ENCODE data around the gene AEN. TPM values are rescaled to one million over a fixed set of nuclear protein-coding genes. Genes with fewer than 3 reads are reported as not detected.

Gene AEN
- total RNA-seq, 1 donor from 2014 or later = 31.5 TPM

GRCh38 chr15:88636050-88636449, 14.9 kb downstream of the AEN start:
- Mint-ChIP-seq H3K36me3 (ENCODE audit: low read depth, unreplicated experiment) (no peaks in the 10 kb centered on the region), H3K4me1 (ENCODE audit: unreplicated experiment) (peaks cover 23% of the 10 kb centered on the region), H3K27me3 (ENCODE audit: unreplicated experiment) (peaks cover 7% of the 10 kb centered on the region), H3K9me3 (ENCODE audit: unreplicated experiment) (no peaks in the 10 kb centered on the region), H3K4me3 (ENCODE audit: unreplicated experiment) (no peak overlapping the region), H3K27ac (ENCODE audit: unreplicated experiment) (no peak overlapping the region)
- no peak for TF ChIP-seq CTCF (IDR thresholded peaks at IDR 0.05; ENCODE audit: unreplicated experiment)
- no peak for DNase-seq (ENCODE audit: low spot score)

GRCh38 chr15:88636654-88637053, 15.5 kb downstream of the AEN start:
- Mint-ChIP-seq H3K4me1 (ENCODE audit: unreplicated experiment) (peaks cover 23% of the 10 kb centered on the region), H3K4me3 (ENCODE audit: unreplicated experiment) (no peak overlapping the region), H3K9me3 (ENCODE audit: unreplicated experiment) (no peaks in the 10 kb centered on the region), H3K27ac (ENCODE audit: unreplicated experiment) (no peak overlapping the region), H3K27me3 (ENCODE audit: unreplicated experiment) (peaks cover 7% of the 10 kb centered on the region), H3K36me3 (ENCODE audit: low read depth, unreplicated experiment) (no peaks in the 10 kb centered on the region)
- DNase-seq (ENCODE audit: low spot score) = no peak
- TF ChIP-seq CTCF (IDR thresholded peaks at IDR 0.05; ENCODE audit: unreplicated experiment) = no peak

- Mint-ChIP-seq H3K27me3 (ENCODE audit: unreplicated experiment) (peaks cover 7% of the 10 kb centered on the region), H3K27ac (ENCODE audit: unreplicated experiment) (peak overlapping the region; percentile 78), H3K4me1 (ENCODE audit: unreplicated experiment) (peaks cover 23% of the 10 kb centered on the region), H3K36me3 (ENCODE audit: low read depth, unreplicated experiment) (no peaks in the 10 kb centered on the region), H3K9me3 (ENCODE audit: unreplicated experiment) (no peaks in the 10 kb centered on the region), H3K4me3 (ENCODE audit: unreplicated experiment) (no peak overlapping the region)
- no peak for DNase-seq (ENCODE audit: low spot score)
- no peak for TF ChIP-seq CTCF (IDR thresholded peaks at IDR 0.05; ENCODE audit: unreplicated experiment)
These were observed 16.3 kb downstream of the AEN start for GRCh38 chr15:88637436-88637835.

- H3K27me3 Mint-ChIP-seq (ENCODE audit: unreplicated experiment) = peaks cover 7% of the 10 kb centered on the region
- no peak for DNase-seq (ENCODE audit: low spot score)
- no peaks in the 10 kb centered on the region for H3K9me3 Mint-ChIP-seq (ENCODE audit: unreplicated experiment)
- peak overlapping the region; percentile 78 for H3K27ac Mint-ChIP-seq (ENCODE audit: unreplicated experiment)
- H3K4me1 Mint-ChIP-seq (ENCODE audit: unreplicated experiment) = peaks cover 23% of the 10 kb centered on the region
- H3K4me3 Mint-ChIP-seq (ENCODE audit: unreplicated experiment) = peak overlapping the region; percentile 14
- H3K36me3 Mint-ChIP-seq (ENCODE audit: low read depth, unreplicated experiment) = no peaks in the 10 kb centered on the region
- no peak for TF ChIP-seq CTCF (IDR thresholded peaks at IDR 0.05; ENCODE audit: unreplicated experiment)
These were observed 16.9 kb downstream of the AEN start for GRCh38 chr15:88637841-88638625.

GRCh38 chr15:88638626-88639372, 17.7 kb downstream of the AEN start, which contains the start of gene ISG20:
Gene ISG20 (plus strand): TSS chr15:88639016. CDS start chr15:88639367, 351 bp downstream.
- Mint-ChIP-seq H3K27me3 (ENCODE audit: unreplicated experiment) (peaks cover 9% of the 10 kb centered on the region), H3K27ac (ENCODE audit: unreplicated experiment) (peak within 1 kb of the TSS; percentile 78), H3K4me1 (ENCODE audit: unreplicated experiment) (peaks cover 23% of the 10 kb centered on the region), H3K36me3 (ENCODE audit: low read depth, unreplicated experiment) (no peaks in the 10 kb centered on the region), H3K9me3 (ENCODE audit: unreplicated experiment) (no peaks in the 10 kb centered on the region), H3K4me3 (ENCODE audit: unreplicated experiment) (peak within 1 kb of the TSS; percentile 14)
- DNase-seq (ENCODE audit: low spot score) = peak; percentile 79
- no peak for TF ChIP-seq CTCF (IDR thresholded peaks at IDR 0.05; ENCODE audit: unreplicated experiment)

Measured in endothelial cell (in vitro differentiated cells).